CD4-positive, alpha-beta T cell treated with Interleukin-21 for 1 hour (primary cell): ENCODE measurements around the gene ZNF235.
"Not testable (repeated sequence)": the region's sequence is repeated elsewhere in the genome, so short reads cannot be mapped to it uniquely, and the experiment has no call there.

ENCODE experiments used
- DNase-seq: peaks from one replicate; pipeline ENCODE4 v3.0.0-alpha.2; 2020

Gene ZNF235

DNA sequence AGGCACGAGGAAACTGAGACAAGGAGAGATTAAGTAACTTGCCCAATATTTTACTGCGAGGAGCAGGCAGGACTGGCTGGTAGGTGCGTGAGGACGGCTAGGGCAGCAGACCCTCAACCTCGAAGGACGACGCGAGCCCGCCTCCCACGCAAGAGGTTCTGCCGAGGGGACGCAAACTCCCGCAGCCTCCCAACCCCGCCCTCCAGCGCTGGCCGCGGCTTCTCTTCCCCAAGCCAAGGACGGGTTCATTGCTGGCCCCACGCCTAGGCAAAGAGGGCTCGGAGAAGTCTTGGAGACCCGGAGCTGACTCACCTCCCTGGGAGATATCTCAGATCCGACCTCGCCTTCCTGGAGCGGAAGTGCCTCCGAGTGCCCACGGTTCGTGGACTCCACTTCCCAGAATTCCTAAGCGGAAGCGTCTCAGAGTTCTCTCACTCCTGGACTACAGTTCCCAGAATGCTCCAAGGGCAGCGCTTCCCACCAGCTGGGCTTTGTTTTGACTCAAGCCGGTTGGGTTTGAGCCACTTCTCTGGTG lies at the start of gene ZNF235:
Gene ZNF235, minus strand, starts transcription at position 367 of the 535 bp plus-strand sequence. CDS start 1,621 bp downstream, outside the sequence.
- peak; percentile 83 for DNase-seq

DNA sequence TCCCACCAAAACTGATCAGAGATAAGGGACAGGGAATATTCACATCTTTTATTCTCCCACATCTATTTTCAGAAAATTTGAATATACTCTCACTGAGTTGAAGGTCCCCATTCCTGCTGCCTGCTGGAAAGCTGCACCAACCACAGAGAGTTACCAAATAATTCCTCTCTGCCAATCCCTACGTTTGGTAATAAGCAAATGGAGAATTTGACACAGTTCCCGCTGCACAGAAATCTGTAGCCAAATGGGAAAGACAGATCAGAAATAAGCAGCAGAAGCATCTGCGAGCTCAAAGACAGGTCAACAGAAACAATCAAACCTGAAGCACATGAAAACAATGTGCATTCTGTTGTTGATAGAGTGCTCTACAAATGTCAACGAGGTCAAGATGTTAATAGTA lies 41.7 kb upstream of the ZNF235 start:
- DNase-seq, result no peak

DNA sequence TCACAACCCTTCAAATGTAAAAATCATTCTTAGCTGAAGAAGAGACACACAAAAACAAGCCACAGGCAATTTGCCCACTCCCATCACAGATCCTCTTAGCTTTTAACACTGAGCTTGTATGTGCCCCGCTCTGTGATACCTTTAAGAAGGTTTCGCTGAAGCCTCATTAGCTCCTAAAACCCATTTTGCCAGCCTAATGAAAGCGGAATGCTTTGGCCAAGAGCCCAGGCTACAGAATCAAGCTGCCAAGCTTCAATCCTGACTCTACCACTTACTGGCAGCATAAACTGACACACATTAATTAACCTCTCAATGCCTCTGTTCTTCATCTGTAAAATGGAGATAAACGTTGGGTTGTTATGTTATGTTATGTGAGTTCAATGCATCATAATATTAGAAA lies 41.1 kb upstream of the ZNF235 start:
- DNase-seq, result no peak

DNA sequence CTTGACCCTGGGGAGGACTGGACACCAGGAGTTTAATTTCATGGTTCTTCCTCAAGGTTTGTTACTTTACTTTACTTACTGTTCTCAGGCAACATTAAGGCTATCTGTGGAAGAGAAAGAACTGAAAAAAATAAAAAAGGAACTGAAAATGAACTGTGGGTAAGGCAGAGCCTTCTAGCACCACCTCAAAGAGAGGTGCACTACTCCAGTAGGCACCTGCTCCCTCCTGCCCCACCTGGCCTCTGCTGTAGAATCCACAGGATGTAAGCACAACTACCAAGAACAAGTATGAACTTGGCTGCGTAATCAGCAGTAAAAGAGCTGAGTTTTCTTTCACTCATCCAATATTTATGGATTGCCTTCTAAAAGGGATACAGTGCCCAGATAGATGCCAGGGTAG lies 39.4 kb upstream of the ZNF235 start:
- DNase-seq, result no peak

DNA sequence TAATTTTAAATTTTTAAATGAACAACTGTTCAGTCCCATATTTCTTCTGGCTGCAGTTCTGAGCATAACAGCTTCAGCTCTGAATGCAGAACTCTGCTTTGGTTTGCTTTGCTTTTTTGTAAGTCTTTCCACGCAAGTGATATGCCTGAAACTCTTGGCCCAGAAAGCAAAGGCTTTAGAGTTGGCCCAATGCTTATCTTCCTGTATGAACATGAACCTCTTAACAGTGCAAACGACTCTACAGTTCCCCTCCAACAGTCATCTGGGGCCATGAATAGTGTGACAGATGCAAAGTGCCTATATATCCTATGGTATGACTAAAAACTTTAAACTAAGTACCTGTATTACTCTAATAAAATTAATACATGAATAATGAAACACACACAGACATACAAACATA lies 37.0 kb upstream of the ZNF235 start:
- no peak for DNase-seq

DNA sequence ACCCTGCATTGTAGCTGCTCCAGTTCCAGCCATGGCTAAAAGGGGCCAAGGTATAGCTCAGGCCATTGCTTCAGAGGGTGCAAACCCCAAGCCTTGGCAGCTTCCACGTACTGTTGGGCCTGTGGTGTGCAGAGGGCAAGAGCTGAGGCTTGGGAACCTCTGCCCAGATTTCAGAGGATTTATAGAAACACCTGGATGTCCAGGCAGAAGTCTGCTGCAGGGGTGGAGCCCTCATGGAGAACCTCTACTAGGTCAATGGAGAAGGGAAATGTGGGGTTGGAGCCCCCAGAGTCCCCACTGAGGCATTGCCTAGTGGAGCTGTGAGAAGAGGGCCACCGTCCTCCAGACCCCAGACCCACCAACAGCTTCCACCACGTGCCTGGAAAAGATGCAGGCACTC lies 29.8 kb upstream of the ZNF235 start:
- DNase-seq, result not testable (repeated sequence)

DNA sequence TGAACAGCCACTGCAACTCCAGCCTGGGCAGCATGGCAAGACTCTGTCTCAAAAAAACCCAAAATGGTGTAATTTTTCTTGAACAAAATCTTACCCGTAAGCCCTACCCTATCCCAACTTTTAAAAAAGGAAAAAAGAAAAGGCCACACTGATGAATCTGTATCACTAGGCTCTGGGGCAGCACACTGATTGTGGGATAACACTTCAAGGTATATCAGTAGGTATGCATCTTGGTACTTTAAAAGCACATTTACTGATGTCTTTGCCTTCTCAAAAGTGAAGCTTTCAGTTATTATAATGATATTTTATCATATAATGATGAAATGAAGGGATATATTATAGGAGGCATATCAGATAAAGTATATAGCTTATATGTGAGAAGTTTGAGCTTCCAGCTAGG lies 27.3 kb upstream of the ZNF235 start:
- DNase-seq, result no peak

DNA sequence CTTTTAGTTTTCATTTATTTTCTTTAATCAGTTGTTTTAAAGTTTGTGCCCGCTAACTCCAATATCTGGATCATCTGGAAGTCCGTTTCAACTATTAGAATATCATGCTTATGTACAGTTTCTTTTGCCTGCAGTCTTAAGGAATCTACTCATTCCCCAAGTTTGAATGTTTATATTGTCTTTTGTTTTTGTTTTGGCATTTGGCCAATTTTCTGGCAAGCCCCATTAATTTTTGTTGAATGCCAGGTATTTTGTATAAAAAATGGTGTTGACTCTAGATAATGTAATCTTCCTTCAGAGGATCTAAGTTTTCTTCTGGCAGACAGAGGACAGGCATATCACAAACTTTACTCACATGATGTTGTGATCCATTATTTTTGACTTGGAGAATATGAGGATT lies 11.1 kb upstream of the ZNF235 start:
- DNase-seq, result no peak

DNA sequence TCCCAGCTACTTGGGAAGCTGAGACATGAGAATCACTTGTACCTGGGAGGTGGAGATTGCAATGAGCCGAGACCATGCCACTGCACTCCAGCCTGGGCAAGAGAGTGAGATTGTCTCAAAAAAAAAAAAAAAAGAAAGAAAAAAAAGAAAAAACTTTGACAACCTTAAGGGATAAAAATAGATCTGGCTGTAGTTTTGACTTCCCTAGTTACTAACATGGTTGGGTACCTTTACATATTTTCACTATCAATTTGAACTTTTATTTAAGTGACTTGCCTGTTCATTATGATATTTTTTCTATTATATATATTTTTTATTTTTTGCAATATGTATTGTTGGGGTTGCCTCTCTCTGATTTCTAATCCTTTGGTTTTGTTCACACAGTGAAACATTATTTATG lies 8.4 kb upstream of the ZNF235 start:
- no peak for DNase-seq

DNA sequence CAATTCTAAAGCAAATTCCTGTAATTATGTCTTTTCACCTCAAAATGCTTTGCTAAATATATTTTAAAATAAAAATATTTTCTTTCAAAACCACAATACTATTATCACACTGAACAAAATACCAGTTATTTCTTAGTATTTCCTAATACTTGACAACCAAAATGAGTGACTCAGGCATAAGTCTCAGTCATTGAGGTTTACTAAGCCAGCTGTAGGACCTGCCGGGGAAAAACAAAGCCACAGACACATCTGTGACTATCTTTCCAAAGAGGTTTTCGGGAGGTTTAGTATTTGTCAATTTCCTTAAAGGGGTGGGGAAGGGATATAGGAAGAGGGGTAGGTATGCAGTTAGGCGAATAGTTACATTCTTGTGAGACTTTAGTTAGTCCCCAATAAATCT lies 3.2 kb upstream of the ZNF235 start:
- DNase-seq, result no peak

DNA sequence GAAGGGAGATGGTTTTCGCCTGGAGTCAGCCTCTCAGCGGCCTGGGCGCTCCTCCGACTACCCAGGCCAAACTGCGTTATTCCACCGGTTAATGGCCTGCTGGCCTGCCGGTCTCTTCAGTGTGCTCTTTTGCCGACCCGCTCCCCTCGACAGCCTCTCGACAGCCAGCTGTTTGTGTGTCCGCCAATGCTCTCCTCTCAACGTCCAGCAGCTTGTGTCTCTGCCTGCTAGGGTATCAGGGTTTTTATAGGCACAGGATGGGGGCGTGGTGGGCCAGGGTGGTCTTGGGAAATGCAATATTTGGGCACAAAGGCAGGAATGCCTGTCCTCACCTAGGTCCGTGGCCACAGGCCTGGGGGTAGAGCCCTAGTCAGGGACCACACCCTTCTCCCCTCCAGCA lies 1.5 kb upstream of the ZNF235 start:
- no peak for DNase-seq

DNA sequence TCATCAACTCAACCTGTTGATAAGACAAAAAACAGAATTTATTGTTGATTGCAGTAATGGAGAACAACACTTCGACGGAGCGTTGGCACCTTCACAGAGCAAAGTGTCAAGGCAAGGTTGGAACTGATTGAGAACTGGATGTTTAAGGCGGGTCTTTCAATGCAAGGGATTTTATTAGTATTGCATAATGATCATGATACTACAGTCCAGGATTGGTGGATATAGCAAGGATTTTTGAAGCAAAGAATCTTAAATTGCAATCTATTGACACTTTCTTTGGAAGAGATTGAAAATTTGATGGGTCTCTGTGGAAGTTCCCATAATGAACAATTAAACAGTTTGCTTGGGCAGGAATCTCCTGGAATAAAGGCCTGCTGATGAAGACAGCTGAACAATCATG lies 632 bp upstream of the ZNF235 start:
- no peak for DNase-seq

DNA sequence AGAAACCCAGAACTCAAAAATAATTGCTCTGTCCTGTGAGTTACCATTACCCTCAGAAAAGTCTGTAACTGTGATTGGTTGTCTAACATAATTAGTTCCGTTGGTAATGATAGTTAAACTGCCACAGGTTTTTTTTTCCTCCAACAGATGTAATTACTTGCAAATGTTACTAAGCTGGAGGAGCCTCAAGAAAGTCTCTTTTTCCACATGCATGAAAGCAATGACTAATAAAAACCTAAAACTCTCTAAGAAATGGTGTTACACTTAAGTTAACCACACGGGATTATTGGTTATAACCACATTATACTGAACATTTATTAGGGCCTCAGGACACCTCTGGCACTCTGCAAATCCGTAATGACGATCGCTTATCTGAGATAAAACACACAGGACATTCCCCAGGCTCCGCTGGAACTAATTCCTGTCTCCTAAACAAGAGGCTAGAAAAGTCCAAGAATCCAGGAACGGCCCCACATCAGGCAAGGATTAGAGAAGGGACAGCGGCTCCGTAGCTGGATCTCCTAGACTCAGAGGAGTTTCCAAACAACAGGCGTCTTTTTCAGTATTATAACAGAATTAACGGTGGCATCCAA lies 753 bp downstream of the ZNF235 start:
- no peak for DNase-seq

DNA sequence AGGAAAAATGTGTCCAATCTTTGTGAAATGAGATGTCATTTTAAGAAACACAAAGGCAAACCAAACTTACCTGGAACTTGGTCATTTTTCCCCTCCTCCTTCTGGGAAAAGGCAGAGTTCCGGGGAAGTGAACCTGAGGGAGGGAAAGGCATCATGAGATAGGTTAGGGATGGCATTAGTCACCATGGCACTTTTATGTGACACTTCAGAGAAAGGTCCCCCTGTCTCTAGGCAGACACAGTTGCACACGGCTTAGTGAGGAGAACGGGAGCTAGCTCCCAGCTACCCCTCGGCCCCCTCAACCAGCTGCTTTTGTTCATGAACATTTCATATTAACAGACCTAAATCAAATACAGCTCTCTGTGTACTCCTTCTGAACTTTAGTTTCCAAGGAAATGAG lies 1.5 kb downstream of the ZNF235 start:
- no peak for DNase-seq

DNA sequence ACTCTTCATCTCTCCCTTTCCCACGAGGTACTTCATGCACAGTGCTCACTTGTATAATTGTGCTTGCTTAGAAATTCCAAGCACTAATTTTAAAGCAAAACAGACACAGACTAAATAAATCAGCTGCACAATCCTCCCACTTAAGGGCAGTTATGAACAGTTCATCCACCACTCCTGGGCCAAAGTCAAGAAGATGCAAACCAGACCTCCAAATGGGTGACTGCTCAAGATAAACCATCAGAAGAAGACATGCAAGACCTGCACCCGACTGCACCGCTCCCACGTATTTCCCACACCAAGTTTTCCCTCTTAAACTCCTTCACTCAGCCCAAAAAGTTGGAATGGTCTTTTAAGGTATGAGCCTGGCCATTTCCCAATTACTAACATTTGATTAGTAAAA lies 19.9 kb downstream of the ZNF235 start:
- DNase-seq, result no peak

DNA sequence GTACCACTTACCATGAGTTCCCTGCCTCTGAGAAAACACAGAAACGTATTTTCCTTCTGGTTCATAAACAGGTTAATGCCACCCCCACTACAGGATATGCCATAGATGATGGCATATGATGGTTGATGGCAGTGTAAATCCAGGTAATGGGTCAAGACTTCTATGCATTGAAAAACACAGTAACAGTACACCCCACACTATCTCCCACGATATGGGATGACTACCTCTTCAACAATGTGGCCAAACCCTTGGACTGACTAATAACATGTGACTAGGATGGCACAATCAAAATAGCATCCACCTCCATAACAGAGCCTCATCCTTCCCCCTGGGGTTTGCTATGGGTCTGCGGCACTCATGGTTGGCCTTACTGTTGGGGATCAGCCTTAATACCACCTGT lies 22.0 kb downstream of the ZNF235 start:
- no peak for DNase-seq

DNA sequence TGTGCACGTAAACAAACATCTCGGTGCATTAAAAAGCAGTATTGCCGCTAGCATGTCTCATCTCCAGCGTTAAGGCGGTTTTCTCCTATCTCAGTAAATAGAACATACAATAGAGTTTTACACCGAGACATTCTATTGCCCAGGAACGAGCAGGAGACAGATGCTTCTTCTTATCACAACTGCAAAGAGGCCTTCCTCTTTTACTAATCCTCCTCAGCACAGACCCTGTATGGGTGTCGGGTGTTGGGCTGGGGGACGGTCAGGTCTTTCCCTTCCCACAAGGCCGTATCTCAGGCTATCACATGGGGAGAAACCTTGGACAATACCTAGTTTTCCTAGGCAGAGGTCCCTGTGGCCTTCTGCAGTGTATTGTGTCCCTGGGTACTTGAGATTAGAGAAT lies 23.9 kb downstream of the ZNF235 start:
- DNase-seq, result no peak

DNA sequence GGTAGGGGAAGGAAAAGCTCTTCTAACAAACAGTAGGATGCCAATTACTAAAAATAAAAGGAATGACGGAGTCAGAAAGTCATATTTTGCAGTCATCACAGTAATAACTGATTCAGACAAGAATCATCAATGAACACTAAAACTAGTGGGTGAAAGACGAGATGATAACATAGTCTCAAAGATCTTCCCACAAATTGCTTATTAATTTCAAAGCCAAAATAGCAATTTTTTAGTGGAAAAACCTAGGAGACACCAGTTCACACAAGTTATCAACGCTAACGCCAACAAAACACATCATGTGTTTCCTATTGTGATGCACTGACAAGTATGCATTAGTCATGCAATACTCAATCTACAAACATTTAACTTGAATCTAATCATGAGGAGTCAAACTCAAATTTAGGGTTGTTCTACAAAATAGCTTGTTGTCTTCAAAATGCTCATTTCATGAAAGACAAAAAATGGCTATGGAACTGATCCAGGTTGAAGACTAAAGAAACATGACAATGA lies 26.6 kb downstream of the ZNF235 start:
- no peak for DNase-seq

DNA sequence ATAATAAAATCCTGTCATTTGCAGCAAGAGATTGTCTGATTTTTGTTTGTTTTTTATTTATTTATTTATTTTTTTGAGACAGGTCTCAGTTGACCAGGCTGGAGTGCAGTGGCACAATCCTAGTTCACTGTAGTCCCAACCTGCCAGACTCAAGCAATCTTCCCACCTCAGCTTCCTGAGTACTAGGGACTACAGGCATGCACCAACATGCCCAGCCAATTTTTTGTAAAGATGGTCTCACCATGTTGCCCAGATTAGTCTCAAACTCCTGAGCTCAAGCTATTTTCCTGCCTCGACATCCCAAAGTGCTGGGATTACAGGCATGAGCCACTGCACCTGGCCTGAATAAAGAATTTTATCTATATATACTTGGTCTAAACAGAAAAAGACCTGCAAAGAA lies 27.5 kb downstream of the ZNF235 start:
- no peak for DNase-seq

DNA sequence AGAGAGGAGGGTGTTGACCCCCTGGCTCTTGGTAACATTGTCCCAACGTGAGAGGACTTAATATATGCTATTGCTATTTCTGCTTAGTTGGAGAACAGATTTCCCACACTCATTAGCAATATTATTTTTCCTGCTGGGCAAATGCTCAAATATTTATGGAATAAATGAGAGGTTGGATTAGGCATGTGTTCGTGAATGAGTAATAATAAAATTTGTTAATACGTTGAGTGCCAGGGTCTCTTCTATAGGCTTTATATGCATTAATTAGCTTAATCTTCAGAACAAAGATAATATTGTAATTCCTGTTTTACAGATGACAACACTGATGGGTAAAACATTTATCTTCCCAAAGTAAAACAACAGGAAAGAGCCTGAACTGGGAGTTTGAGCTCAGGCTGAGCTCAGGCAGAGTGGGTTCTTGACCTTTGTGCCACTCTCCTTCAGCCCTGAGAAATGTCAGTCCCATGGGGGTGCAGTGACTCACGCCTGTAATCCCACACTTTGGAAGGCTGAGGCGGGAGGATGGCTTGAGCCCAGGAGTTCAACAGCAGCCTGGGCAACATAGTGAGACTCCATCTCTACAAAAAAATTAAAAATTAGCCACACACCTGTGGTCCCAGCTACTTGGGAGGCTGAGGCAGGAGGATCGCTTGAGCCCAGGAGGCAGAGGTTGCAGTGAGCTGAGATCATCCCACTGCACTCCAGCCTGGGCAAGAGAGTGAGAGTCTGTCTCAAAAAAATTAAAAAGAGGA lies 44.0 kb downstream of the ZNF235 start:
- DNase-seq, result no peak

DNA sequence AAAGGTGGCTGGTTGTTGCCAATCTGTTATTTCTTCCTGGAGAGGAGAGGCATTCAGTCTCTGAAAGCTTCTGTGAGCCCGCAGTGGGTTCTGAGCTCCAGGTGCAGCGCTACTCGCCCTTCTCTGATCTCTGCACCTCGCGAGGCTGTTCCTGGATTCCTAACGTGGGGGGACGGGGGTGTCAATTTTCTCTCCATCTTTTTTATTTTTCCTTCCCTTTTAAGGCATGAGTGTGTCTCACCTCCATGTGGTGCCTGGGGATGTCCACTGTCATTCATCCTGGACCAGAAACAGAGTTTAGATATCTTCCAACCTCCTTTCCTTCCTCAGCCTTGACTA lies 44.5 kb downstream of the ZNF235 start:
- no peak for DNase-seq

DNA sequence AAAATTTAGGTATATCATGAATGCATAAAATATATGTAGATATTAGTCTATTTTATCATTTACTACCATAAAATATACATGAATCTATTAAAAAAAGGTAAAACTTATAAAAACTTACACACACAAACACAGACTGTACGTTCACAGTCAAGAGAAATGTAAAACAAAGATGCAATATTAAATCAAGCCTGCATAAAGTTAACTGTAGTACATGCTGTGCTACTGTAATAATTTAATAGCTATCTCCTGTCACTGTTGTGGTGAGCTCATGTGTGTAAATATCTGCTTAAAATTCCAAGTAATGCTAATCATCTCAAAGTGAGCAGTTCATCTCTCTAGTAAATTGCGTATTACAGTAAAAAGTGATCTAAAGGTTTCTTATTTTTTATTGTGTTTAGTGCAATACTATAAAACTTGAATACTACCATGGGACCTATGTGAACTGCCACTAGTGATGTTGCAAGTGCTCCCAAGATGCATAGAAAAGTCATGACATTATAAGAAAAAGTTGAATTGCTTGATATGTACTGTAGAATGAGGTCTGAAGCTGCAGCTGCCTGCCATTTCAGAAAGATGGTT lies 45.9 kb downstream of the ZNF235 start:
- no peak for DNase-seq

DNA sequence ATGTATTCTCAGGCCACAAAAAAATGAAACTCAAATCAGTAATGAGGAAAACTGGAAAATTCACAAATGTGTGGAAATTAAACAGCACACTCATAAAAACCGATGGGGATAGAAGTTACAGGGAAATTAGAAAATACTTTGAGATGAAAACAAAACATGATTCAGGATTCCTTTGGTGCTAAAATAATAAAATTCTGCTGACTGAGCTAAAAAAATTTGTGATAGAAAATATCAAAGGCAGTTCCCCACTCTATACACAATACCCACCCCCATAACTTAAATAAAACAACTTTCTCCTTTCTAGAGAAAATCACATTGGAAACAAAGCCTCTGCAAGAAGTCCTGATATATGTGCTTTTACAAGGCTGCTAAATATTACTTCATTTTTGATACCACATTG lies 46.7 kb downstream of the ZNF235 start:
- no peak for DNase-seq

DNA sequence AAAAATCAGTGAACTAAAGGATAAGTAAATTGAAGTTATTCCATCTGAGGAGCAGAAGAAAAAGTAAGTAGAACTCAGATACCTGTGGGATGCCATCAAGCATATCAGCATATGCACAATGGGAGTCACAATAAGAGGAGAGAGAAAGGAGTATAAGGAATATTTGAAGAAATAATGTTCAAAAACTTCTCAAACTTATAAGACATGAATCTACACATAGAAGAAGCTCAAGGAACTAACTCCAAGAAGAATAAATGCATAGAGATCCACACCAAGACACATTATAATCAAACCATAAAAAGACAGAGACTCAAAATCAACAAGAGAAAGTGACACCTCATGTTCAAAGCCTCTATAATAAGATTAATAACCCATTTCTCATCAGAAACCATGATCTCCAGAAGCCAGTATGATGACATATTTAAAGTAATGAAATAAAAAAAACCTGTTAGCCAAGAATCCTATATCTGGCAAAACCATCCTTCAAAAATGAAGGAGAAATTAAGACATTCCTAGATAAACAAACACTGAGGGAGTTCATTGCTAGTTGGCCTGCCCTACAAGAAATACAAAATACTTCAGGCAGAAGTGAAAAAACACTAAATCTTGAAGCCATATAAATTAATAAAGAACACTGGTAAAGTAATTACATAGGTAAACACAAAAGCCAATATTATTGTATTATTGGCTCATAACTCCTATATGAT lies 49.0 kb downstream of the ZNF235 start:
- DNase-seq, result no peak
